Measurements from ENCODE around the gene PRKX. TPM values are rescaled to one million over a fixed set of nuclear protein-coding genes. Genes with fewer than 3 reads are reported as not detected.
"Not testable (repeated sequence)": the region's sequence is repeated elsewhere in the genome, so short reads cannot be mapped to it uniquely, and the experiment has no call there.

The PRKX gene
- total RNA-seq, 1 donor from 2014 or later = 49.0 TPM

- DNase-seq (ENCODE audit: low read depth) (no peak), FAIRE-seq (no peak)
- H3K36me3 ChIP-seq (ENCODE audit: control insufficient read depth, insufficient read depth, low read length) = no peaks in the 10 kb centered on the region
- no peak overlapping the region for H3K4me3 ChIP-seq (ENCODE audit: low read depth, low read length)
- no peaks in the 10 kb centered on the region for H3K27me3 ChIP-seq (ENCODE audit: control insufficient read depth, insufficient read depth, low read length)
- TF ChIP-seq CTCF (IDR thresholded peaks at IDR 0.05; ENCODE audit: insufficient read depth, low read length, severe bottlenecking) = no peak
These were observed 25.1 kb upstream of the PRKX start for GRCh38 chrX:3738509-3738908.

GRCh38 chrX:3736536-3736935 lies 23.1 kb upstream of the PRKX start:
- FAIRE-seq; H3K27me3 ChIP-seq (ENCODE audit: control insufficient read depth, insufficient read depth, low read length); H3K36me3 ChIP-seq (ENCODE audit: control insufficient read depth, insufficient read depth, low read length); DNase-seq (ENCODE audit: low read depth); H3K4me3 ChIP-seq (ENCODE audit: low read depth, low read length): not testable (repeated sequence)

GRCh38 chrX:3735891-3736290 lies 22.4 kb upstream of the PRKX start:
- H3K4me3 ChIP-seq (ENCODE audit: low read depth, low read length); FAIRE-seq; H3K27me3 ChIP-seq (ENCODE audit: control insufficient read depth, insufficient read depth, low read length); H3K36me3 ChIP-seq (ENCODE audit: control insufficient read depth, insufficient read depth, low read length); DNase-seq (ENCODE audit: low read depth): not testable (repeated sequence)

- FAIRE-seq; H3K36me3 ChIP-seq (ENCODE audit: control insufficient read depth, insufficient read depth, low read length); DNase-seq (ENCODE audit: low read depth); H3K4me3 ChIP-seq (ENCODE audit: low read depth, low read length); H3K27me3 ChIP-seq (ENCODE audit: control insufficient read depth, insufficient read depth, low read length): not testable (repeated sequence)
These were observed 21.0 kb upstream of the PRKX start for GRCh38 chrX:3734456-3734855.

- H3K4me3 ChIP-seq (ENCODE audit: low read depth, low read length) = no peak overlapping the region
- H3K36me3 ChIP-seq (ENCODE audit: control insufficient read depth, insufficient read depth, low read length) = no peaks in the 10 kb centered on the region
- no peak for TF ChIP-seq CTCF (IDR thresholded peaks at IDR 0.05; ENCODE audit: insufficient read depth, low read length, severe bottlenecking)
- FAIRE-seq (no peak), DNase-seq (ENCODE audit: low read depth) (no peak)
- H3K27me3 ChIP-seq (ENCODE audit: control insufficient read depth, insufficient read depth, low read length) = no peaks in the 10 kb centered on the region
These were observed 19.6 kb upstream of the PRKX start for GRCh38 chrX:3733043-3733430.

- H3K4me3 ChIP-seq (ENCODE audit: low read depth, low read length); DNase-seq (ENCODE audit: low read depth); H3K27me3 ChIP-seq (ENCODE audit: control insufficient read depth, insufficient read depth, low read length); H3K36me3 ChIP-seq (ENCODE audit: control insufficient read depth, insufficient read depth, low read length); FAIRE-seq: not testable (repeated sequence)
These were observed 19.0 kb upstream of the PRKX start for GRCh38 chrX:3732326-3733042.

GRCh38 chrX:3728454-3728853 lies 15.0 kb upstream of the PRKX start:
- no peaks in the 10 kb centered on the region for H3K27me3 ChIP-seq (ENCODE audit: control insufficient read depth, insufficient read depth, low read length)
- no peak overlapping the region for H3K4me3 ChIP-seq (ENCODE audit: low read depth, low read length)
- FAIRE-seq = no peak
- peak; percentile 37 for DNase-seq (ENCODE audit: low read depth)
- no peak for TF ChIP-seq CTCF (IDR thresholded peaks at IDR 0.05; ENCODE audit: insufficient read depth, low read length, severe bottlenecking)
- H3K36me3 ChIP-seq (ENCODE audit: control insufficient read depth, insufficient read depth, low read length) = no peaks in the 10 kb centered on the region

GRCh38 chrX:3723460-3723859 lies 10.0 kb upstream of the PRKX start:
- not testable (repeated sequence) for H3K27me3 ChIP-seq (ENCODE audit: control insufficient read depth, insufficient read depth, low read length); H3K4me3 ChIP-seq (ENCODE audit: low read depth, low read length); H3K36me3 ChIP-seq (ENCODE audit: control insufficient read depth, insufficient read depth, low read length); FAIRE-seq; DNase-seq (ENCODE audit: low read depth)
